HG03159 (cell line): ENCODE measurements around the gene PSPN.

Experiments
- ATAC-seq: cut with Tn5 transposase; IDR thresholded peaks from one replicate; pipeline ENCODE4 v1.9.1; 2021; ENCODE audit warnings: mild to moderate bottlenecking, moderate library complexity; ENCODE audit not compliant: unreplicated experiment

Gene PSPN

DNA sequence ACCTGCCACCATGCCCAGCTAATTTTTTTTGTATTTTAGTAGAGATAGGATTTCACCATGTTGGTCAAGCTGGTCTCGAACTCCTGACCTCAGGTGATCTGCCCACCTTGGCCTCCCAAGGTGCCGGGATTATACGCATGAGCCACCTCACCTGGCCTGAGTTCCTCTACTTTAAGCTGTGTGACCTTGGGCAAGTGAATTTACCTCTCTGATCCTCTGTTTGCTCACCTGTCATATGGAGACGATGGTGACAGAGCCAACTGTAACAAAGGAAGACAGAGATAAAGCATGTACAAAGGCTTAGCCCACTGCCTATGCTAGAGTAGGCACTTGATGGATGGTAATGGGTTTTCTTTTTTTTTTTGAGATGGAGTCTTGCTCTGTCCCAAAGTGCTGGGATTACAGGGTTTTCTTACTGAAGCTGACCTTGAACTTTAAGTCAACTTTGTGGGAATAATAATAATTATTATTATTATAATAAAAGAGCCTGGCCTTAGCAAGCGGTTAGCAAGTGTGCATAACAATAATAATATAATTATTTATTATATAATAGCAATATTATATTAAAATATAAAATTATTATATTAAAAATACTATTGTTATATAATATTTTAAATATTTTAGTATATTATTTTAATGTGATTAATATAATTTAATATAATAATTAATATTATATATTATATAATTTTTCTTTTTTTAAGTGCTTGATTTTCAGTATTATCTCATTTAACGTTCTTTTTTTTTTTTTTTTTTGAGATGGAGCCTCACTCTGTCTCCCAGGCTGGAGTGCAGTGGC is 41.0 kb downstream of the PSPN start:
- ATAC-seq = no peak

DNA sequence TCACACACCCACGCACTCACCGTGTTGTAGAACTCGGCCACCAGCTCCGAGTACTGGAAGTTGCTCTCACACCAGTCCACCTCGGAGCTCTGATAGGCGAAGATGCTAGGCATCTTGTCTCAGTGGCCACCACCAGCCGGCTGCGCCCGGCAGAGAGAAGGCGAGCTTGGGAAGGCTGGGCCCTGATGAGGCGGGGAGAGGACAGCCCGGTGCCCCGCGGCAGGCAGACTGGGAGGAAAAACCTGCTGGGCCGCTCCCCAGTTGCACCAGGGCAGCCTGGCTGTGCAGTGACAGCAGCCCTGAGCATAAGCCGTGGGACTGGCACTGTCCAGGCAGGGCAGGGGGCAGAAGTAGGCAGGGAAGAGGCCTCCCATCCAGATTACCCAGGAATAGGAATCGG is 42.3 kb downstream of the PSPN start, which contains the start of gene ACER1:
Gene ACER1, minus strand, starts transcription at position 174 of the 400 bp plus-strand sequence. Its CDS starts 61 bp downstream, at position 113.
- no peak for ATAC-seq

DNA sequence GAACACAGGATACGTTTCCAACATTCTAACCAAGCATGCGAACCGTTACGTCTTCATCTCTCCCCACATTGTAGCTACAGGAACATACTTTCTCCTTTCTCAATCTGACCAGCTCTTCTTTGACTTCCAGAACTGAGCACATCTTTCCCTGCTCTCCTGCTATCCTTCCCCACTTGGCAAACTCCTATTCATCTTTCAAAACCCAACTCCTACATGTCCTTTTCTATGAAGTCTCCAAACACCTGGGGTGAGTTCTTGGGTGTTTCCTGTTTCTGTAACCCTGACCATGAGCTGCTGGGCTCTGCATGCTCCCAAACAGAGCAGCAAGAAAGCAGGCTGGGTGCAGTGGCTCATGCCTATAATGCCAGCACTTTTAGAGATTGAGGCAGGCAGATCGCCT is 48.9 kb downstream of the PSPN start:
- no peak for ATAC-seq

DNA sequence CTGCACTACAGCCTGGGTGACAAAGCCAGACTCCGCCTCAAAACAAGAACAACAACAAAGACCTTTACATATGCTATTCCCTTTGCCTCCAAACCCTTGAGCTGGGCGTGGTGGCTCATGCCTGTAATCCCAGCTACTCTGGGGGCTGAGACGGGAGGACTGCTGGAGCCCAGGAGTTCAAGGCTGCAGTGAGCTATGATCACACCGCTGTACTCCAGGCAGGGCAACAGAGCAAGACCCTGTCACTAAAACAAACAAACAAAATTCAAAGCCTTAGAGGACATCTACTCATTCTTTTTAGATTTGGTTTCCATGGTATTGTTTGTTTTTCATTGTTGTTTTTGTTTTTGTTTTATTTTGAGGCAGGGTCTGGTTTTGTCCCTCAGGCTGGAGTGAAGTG is 50.1 kb downstream of the PSPN start:
- ATAC-seq = no peak
